Loucy (cell line): Measurements from ENCODE around the gene SERPINE1.

Experiments
- H2AFZ ChIP-seq: fragments of 200-600 bp; sonication (generic); 2 replicates; pipeline ENCODE4 v1.6.0; 2016; ENCODE audit warnings: antibody characterized with exemption, mild to moderate bottlenecking, low read length, moderate library complexity
- H3F3A ChIP-seq: fragments of 200-600 bp; 2 replicates; pipeline ENCODE4 v1.6.0; 2016; ENCODE audit warnings: antibody characterized with exemption, low read depth, mild to moderate bottlenecking
- H3K27me3 ChIP-seq: fragments of 200-600 bp; sonication (generic); 2 replicates; pipeline ENCODE4 v1.6.1; 2014; ENCODE audit warnings: low read length, mild to moderate bottlenecking; ENCODE audit not compliant: insufficient read depth, poor library complexity, severe bottlenecking
- H3K36me3 ChIP-seq: fragments of 200-600 bp; sonication (generic); 2 replicates; pipeline ENCODE4 v1.6.1; 2016; ENCODE audit warnings: low read length; ENCODE audit not compliant: insufficient read depth
- H3K4me1 ChIP-seq: fragments of 200-600 bp; sonication (generic); 2 replicates; pipeline ENCODE4 v1.5.1; 2014; ENCODE audit warnings: low read length, mild to moderate bottlenecking; ENCODE audit not compliant: insufficient read depth, poor library complexity, severe bottlenecking
- H3K4me2 ChIP-seq: fragments of 200-600 bp; sonication (generic); 2 replicates; pipeline ENCODE4 v1.6.0; 2014; ENCODE audit warnings: antibody characterized with exemption, low read length, low read depth, mild to moderate bottlenecking; ENCODE audit not compliant: poor library complexity, severe bottlenecking
- H3K4me3 ChIP-seq: fragments of 200-600 bp; sonication (generic); 2 replicates; pipeline ENCODE4 v1.5.1; 2014; ENCODE audit warnings: low read length, mild to moderate bottlenecking, mixed read lengths; ENCODE audit not compliant: poor library complexity, severe bottlenecking
- H3K79me2 ChIP-seq: fragments of 200-600 bp; sonication (generic); 2 replicates; pipeline ENCODE4 v1.6.1; 2014; ENCODE audit warnings: low read length; ENCODE audit not compliant: insufficient read depth
- H3K9ac ChIP-seq: fragments of 200-600 bp; sonication (generic); 2 replicates; pipeline ENCODE4 v1.6.0; 2014; ENCODE audit warnings: mild to moderate bottlenecking, low read depth, low read length, moderate library complexity; ENCODE audit not compliant: poor library complexity, severe bottlenecking
- H3K9me2 ChIP-seq: fragments of 200-600 bp; sonication (generic); replicated peaks from 2 replicates; pipeline ENCODE4 v1.6.1; 2016; ENCODE audit warnings: low read depth, low read length, mixed read lengths
- H3K9me3 ChIP-seq: fragments of 200-600 bp; sonication (generic); 2 replicates; pipeline ENCODE4 v1.6.1; 2014; ENCODE audit warnings: mild to moderate bottlenecking, antibody characterized with exemption, low read length, low read depth; ENCODE audit not compliant: insufficient read depth
- H4K20me1 ChIP-seq: fragments of 200-600 bp; sonication (generic); 2 replicates; pipeline ENCODE4 v1.6.0; 2014; ENCODE audit warnings: antibody characterized with exemption, low read length, mild to moderate bottlenecking; ENCODE audit not compliant: insufficient read depth, poor library complexity, severe bottlenecking
- EZH2phosphoT487 ChIP-seq: fragments of 200-600 bp; IDR thresholded peaks from 2 replicates; pipeline ENCODE4 v1.6.1; 2018; ENCODE audit warnings: antibody characterized with exemption, mild to moderate bottlenecking, moderate library complexity, borderline replicate concordance
- TF ChIP-seq, protein P1 (sequence below): fragments of 200-600 bp; sonication (generic); conservative IDR thresholded peaks from 2 replicates; pipeline ENCODE4 v1.5.1; 2014; ENCODE audit warnings: mild to moderate bottlenecking, antibody characterized with exemption, low read length

SERPINE1 gene

DNA sequence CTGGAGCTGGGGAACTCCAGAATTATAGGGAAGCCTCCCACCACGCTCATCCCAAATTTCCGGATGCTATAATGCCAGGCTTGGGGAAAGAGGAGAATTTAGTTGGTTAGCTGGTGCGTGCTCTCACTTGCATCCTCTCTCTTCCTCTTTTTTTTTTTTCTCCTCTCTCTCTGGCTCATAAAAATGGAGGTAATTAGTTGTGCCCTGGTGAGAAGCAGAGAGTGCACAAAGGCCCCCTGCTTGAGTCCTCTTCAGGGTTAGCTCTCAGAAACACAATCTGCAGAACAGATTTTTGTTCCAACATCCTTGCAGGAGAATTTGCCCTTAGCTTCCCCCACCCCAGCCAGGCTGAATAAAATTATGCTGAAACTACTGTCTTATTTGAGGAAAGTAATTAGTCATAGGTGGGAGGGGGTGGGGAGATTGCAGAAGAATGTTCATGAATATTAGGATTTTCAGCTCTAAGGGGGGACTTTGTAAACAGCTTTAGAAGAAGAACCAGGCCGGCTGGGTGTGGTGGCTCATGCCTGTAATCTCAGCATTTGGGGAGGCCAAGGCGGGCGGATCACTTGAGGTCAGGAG lies 7.6 kb downstream of the SERPINE1 start:
- Histone ChIP-seq H3K79me2 (no peaks in the 10 kb centered on the region), H3K36me3 (no peaks in the 10 kb centered on the region), H3K4me2 (no peak overlapping the region), H3K9me2 (no peaks in the 10 kb centered on the region), H3K27me3 (no peaks in the 10 kb centered on the region), H3K4me3 (no peak overlapping the region), H4K20me1 (no peaks in the 10 kb centered on the region), H3K4me1 (peaks cover 22% of the 10 kb centered on the region), H3K9me3 (no peaks in the 10 kb centered on the region), H3K9ac (no peak overlapping the region), H2AFZ (no peak overlapping the region), H3F3A (no peaks in the 10 kb centered on the region; the same call in 1 of the 2 replicates)
- no peak for TF ChIP-seq EZH2phosphoT487
- TF ChIP-seq, protein P1, sequence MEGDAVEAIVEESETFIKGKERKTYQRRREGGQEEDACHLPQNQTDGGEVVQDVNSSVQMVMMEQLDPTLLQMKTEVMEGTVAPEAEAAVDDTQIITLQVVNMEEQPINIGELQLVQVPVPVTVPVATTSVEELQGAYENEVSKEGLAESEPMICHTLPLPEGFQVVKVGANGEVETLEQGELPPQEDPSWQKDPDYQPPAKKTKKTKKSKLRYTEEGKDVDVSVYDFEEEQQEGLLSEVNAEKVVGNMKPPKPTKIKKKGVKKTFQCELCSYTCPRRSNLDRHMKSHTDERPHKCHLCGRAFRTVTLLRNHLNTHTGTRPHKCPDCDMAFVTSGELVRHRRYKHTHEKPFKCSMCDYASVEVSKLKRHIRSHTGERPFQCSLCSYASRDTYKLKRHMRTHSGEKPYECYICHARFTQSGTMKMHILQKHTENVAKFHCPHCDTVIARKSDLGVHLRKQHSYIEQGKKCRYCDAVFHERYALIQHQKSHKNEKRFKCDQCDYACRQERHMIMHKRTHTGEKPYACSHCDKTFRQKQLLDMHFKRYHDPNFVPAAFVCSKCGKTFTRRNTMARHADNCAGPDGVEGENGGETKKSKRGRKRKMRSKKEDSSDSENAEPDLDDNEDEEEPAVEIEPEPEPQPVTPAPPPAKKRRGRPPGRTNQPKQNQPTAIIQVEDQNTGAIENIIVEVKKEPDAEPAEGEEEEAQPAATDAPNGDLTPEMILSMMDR = no peak

GRCh38 chr7:101137651-101138212 lies 10.8 kb downstream of the SERPINE1 start:
- H2AFZ ChIP-seq = peak overlapping the region; percentile 94

DNA sequence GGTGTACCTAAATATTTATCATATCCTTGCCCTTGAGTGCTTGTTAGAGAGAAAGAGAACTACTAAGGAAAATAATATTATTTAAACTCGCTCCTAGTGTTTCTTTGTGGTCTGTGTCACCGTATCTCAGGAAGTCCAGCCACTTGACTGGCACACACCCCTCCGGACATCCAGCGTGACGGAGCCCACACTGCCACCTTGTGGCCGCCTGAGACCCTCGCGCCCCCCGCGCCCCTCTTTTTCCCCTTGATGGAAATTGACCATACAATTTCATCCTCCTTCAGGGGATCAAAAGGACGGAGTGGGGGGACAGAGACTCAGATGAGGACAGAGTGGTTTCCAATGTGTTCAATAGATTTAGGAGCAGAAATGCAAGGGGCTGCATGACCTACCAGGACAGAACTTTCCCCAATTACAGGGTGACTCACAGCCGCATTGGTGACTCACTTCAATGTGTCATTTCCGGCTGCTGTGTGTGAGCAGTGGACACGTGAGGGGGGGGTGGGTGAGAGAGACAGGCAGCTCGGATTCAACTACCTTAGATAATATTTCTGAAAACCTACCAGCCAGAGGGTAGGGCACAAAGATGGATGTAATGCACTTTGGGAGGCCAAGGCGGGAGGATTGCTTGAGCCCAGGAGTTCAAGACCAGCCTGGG lies 11.4 kb downstream of the SERPINE1 start:
- TF ChIP-seq, protein P1 = peak; percentile 93
- no peak for TF ChIP-seq EZH2phosphoT487
- Histone ChIP-seq H3K36me3 (no peaks in the 10 kb centered on the region), H3K79me2 (no peaks in the 10 kb centered on the region), H3K9me2 (no peaks in the 10 kb centered on the region), H3F3A (no peaks in the 10 kb centered on the region; the same call in 1 of the 2 replicates), H2AFZ (peak overlapping the region; percentile 94), H3K4me3 (peak overlapping the region; percentile 74), H4K20me1 (no peaks in the 10 kb centered on the region), H3K4me2 (peak overlapping the region; percentile 66), H3K9ac (peak overlapping the region; percentile 64), H3K4me1 (peaks cover 44% of the 10 kb centered on the region), H3K27me3 (no peaks in the 10 kb centered on the region), H3K9me3 (no peaks in the 10 kb centered on the region)

More at GRCh38 chr7:101137651-101138212, 10.8 kb downstream of the SERPINE1 start:
- Histone ChIP-seq H3F3A (no peaks in the 10 kb centered on the region; the same call in 1 of the 2 replicates), H3K9me2 (no peaks in the 10 kb centered on the region), H3K9me3 (no peaks in the 10 kb centered on the region), H3K79me2 (no peaks in the 10 kb centered on the region), H4K20me1 (no peaks in the 10 kb centered on the region), H3K27me3 (no peaks in the 10 kb centered on the region), H3K4me1 (peaks cover 44% of the 10 kb centered on the region), H3K4me3 (peak overlapping the region; percentile 74), H3K4me2 (peak overlapping the region; percentile 66), H3K36me3 (no peaks in the 10 kb centered on the region), H3K9ac (peak overlapping the region; percentile 64)
- TF ChIP-seq EZH2phosphoT487 = no peak
- TF ChIP-seq, protein P1 = no peak
